ENCODE results near the gene ADAM23. TPM values are rescaled to one million over a fixed set of nuclear protein-coding genes. Genes with fewer than 3 reads are reported as not detected.

The ADAM23 gene
- total and polyA plus RNA-seq, 2 experiments from 2014 or later: 1.8 to 4.4 TPM

- Histone ChIP-seq H3K9me2 (ENCODE audit: insufficient read depth) (no peaks in the 10 kb centered on the region; the same call in 1 of the 2 replicates), H3K79me2 (ENCODE audit: insufficient read depth) (no peaks in the 10 kb centered on the region)
- in situ Hi-C loops (cut with MboI): no loop called here
Observed at GRCh38 chr2:206631340-206631739, 188.0 kb downstream of the ADAM23 start.

GRCh38 chr2:206635015-206635414 is 191.7 kb downstream of the ADAM23 start:
- Histone ChIP-seq H3K27ac (no peak overlapping the region), H3K36me3 (ENCODE audit: low read depth) (no peaks in the 10 kb centered on the region), H4K20me1 (ENCODE audit: insufficient read depth) (no peaks in the 10 kb centered on the region), H3K4me3 (no peak overlapping the region), H3K4me2 (ENCODE audit: unreplicated experiment) (no peak overlapping the region), H3K4me1 (ENCODE audit: insufficient read depth) (no peaks in the 10 kb centered on the region), H3F3A (ENCODE audit: insufficient read depth) (no peaks in the 10 kb centered on the region), H3K9ac (no peak overlapping the region), H3K79me2 (ENCODE audit: insufficient read depth) (no peaks in the 10 kb centered on the region), H3K27me3 (replicated peaks; ENCODE audit: insufficient read depth) (no peaks in the 10 kb centered on the region), H2AFZ (no peak overlapping the region), H3K9me3 (ENCODE audit: low read depth) (no peaks in the 10 kb centered on the region), H3K9me2 (ENCODE audit: insufficient read depth) (no peaks in the 10 kb centered on the region; the same call in 1 of the 2 replicates)
- TF ChIP-seq EZH2 (IDR thresholded peaks at IDR 0.05; ENCODE audit: insufficient read depth, poor library complexity, severe bottlenecking) (no peak), EZH2phosphoT487 (IDR thresholded peaks at IDR 0.05; ENCODE audit: insufficient read depth, low read depth) (no peak)
- 4 to 5% methylated on average over 1 of the region's 1 CpG for WGBS, 2 experiments (ENCODE audit: low coverage in 1 of 2, low lambda C conversion rate in 2 of 2, missing lambda C conversion rate in 2 of 2)
- no peak for DNase-seq
- in situ Hi-C loops (cut with MboI): no loop called here

More at GRCh38 chr2:206631340-206631739, 188.0 kb downstream of the ADAM23 start:
- no peaks in the 10 kb centered on the region for H4K20me1 ChIP-seq (ENCODE audit: insufficient read depth)
- H2AFZ ChIP-seq: no peak overlapping the region
- no peak overlapping the region for H3K27ac ChIP-seq
- no peak overlapping the region for H3K4me2 ChIP-seq (ENCODE audit: unreplicated experiment)
- H3K27me3 ChIP-seq (replicated peaks; ENCODE audit: insufficient read depth): no peaks in the 10 kb centered on the region
- no peak overlapping the region for H3K4me3 ChIP-seq
- TF ChIP-seq EZH2 (IDR thresholded peaks at IDR 0.05; ENCODE audit: insufficient read depth, poor library complexity, severe bottlenecking): no peak
- TF ChIP-seq EZH2phosphoT487 (IDR thresholded peaks at IDR 0.05; ENCODE audit: insufficient read depth, low read depth): no peak
- H3K9ac ChIP-seq: no peak overlapping the region
- no peaks in the 10 kb centered on the region for H3F3A ChIP-seq (ENCODE audit: insufficient read depth)
- no peaks in the 10 kb centered on the region for H3K36me3 ChIP-seq (ENCODE audit: low read depth)
- no peaks in the 10 kb centered on the region for H3K9me3 ChIP-seq (ENCODE audit: low read depth)
- no peak for DNase-seq
- H3K4me1 ChIP-seq (ENCODE audit: insufficient read depth): no peaks in the 10 kb centered on the region
- 21 to 27% methylated on average over 3 of the region's 3 CpGs for WGBS, 2 experiments (ENCODE audit: low coverage in 1 of 2, low lambda C conversion rate in 2 of 2, missing lambda C conversion rate in 2 of 2)

DNA sequence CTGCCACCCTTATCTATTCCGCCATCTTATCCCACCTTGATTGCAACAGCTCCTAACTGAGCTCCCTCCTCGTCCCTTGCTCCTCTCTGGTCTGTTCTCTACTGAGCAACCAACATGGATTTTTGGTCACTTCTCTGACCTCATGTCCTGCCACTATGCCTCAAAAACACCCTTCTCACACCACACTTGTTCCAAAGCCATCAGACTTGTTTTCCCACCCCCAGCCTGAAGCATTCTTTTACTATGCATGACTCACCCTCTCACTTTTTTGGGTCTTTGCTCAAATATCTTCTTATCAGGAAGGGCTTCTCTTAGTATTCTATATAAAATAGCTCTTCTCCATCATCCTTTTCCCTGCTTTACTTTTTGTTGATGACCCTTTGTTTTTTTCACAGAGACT is 196.3 kb downstream of the ADAM23 start:
- Histone ChIP-seq H3K9me2 (ENCODE audit: insufficient read depth) (no peaks in the 10 kb centered on the region), H3K36me3 (ENCODE audit: low read depth) (no peaks in the 10 kb centered on the region), H3K4me1 (ENCODE audit: insufficient read depth) (no peaks in the 10 kb centered on the region), H3K9ac (no peak overlapping the region), H2AFZ (no peak overlapping the region), H3K27ac (no peak overlapping the region), H3K4me3 (no peak overlapping the region), H3K9me3 (ENCODE audit: low read depth) (no peaks in the 10 kb centered on the region), H3F3A (ENCODE audit: insufficient read depth) (no peaks in the 10 kb centered on the region), H3K27me3 (replicated peaks; ENCODE audit: insufficient read depth) (no peaks in the 10 kb centered on the region; the same call in 1 of the 2 replicates), H3K79me2 (ENCODE audit: insufficient read depth) (no peaks in the 10 kb centered on the region), H3K4me2 (ENCODE audit: unreplicated experiment) (no peak overlapping the region), H4K20me1 (ENCODE audit: insufficient read depth) (no peaks in the 10 kb centered on the region)
- no peak for DNase-seq
- in situ Hi-C loops (cut with MboI): no loop called here
- WGBS, 2 experiments (ENCODE audit: low coverage in 1 of 2, low lambda C conversion rate in 2 of 2, missing lambda C conversion rate in 2 of 2): 9 to 39% methylated on average over 2 of the region's 2 CpGs
- TF ChIP-seq EZH2 (IDR thresholded peaks at IDR 0.05; ENCODE audit: insufficient read depth, poor library complexity, severe bottlenecking): no peak
- no peak for TF ChIP-seq EZH2phosphoT487 (IDR thresholded peaks at IDR 0.05; ENCODE audit: insufficient read depth, low read depth)

DNA sequence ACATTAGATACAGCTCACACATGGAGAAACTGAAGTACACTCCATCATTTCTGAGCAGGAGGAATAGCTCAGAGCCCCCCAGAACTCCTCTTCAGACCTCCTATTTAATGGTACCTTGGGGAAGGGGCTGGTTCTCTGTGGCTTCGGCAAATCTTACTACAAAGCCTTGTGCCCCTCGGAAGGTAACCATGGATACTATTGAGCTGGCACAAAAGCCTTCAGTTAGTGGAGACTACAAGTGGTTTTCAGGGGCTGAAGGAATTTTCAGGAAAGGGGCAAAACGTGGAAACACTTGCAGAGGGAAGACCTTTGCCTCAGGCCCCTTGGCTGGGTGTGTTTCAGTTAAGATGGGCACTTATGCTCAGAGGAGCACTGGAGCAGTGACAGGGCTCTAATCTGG is 197.9 kb downstream of the ADAM23 start:
- Histone ChIP-seq H3K9ac (no peak overlapping the region), H3K9me3 (ENCODE audit: low read depth) (no peaks in the 10 kb centered on the region), H2AFZ (no peak overlapping the region), H3K4me3 (no peak overlapping the region), H3K4me1 (ENCODE audit: insufficient read depth) (no peaks in the 10 kb centered on the region), H3K4me2 (ENCODE audit: unreplicated experiment) (no peak overlapping the region), H3K36me3 (ENCODE audit: low read depth) (no peaks in the 10 kb centered on the region), H3K9me2 (ENCODE audit: insufficient read depth) (no peaks in the 10 kb centered on the region), H4K20me1 (ENCODE audit: insufficient read depth) (no peaks in the 10 kb centered on the region), H3K79me2 (ENCODE audit: insufficient read depth) (no peaks in the 10 kb centered on the region), H3F3A (ENCODE audit: insufficient read depth) (no peaks in the 10 kb centered on the region), H3K27ac (no peak overlapping the region), H3K27me3 (replicated peaks; ENCODE audit: insufficient read depth) (no peaks in the 10 kb centered on the region; the same call in 1 of the 2 replicates)
- TF ChIP-seq EZH2phosphoT487 (IDR thresholded peaks at IDR 0.05; ENCODE audit: insufficient read depth, low read depth) (no peak), EZH2 (IDR thresholded peaks at IDR 0.05; ENCODE audit: insufficient read depth, poor library complexity, severe bottlenecking) (no peak)
- in situ Hi-C loops (cut with MboI): no loop called here
- WGBS, 2 experiments (ENCODE audit: low coverage in 1 of 2, low lambda C conversion rate in 2 of 2, missing lambda C conversion rate in 2 of 2): 34 to 44% methylated on average over 3 of the region's 3 CpGs
- no peak for DNase-seq
